ENCODE results near the gene WDR20.

Gene WDR20

DNA sequence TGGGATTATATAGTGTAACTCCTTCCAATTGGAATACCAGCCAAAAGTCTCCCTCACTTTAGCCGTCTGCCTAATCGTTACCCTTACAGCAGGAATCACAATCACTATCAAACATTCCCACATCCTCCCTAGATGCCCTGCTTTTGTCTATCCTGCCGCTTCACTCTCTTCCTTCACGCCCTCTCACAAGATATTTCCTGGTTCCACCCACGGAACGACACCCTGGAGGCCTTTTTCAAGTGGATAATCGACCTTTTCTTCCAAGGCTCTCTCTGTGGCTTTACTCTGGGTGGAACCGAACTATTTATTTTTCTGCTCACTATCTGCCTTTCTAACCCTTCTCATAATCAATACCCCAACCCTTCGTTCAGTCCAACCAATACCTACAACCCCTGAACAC is 106.4 kb downstream of the WDR20 start:
- DNase-seq, result no peak

DNA sequence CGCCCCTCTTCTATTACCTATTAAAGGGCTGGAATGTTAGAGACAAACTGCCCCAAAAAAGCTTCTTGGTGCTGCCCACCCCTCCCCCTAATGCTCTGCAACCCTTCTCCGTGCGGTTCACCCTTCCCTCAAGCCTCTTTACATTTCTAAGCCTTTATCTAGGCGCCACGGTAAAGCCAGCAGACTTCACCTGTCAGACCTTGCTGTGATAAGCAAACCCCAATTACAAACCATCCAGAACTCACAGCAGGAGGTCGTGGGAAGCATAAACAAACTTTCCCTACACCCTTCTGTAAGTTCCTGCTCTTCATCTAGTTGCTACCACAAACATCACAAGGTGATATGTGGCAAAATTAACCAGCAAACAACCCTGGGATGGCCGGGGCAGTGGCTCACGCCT is 108.4 kb downstream of the WDR20 start:
- no peak for DNase-seq

DNA sequence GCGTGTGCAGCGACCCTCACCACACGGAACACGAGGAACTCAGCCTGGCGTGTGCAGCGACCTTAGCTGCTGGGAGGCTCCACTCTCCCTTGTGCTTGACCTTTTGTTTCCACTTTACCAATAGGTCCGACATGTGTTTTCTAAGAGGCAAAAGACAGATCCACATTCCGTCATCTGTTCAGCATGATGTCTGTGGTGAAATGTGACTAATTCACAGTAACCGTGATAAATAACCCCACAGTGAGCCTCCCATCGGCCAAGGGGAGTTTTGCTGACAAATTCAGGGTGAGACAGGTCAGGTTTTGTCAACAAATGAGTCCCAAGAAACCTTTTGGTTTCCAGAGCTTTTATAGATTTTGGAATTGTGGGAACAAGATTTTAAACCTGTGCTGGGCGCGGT is 109.3 kb downstream of the WDR20 start:
- no peak for DNase-seq

DNA sequence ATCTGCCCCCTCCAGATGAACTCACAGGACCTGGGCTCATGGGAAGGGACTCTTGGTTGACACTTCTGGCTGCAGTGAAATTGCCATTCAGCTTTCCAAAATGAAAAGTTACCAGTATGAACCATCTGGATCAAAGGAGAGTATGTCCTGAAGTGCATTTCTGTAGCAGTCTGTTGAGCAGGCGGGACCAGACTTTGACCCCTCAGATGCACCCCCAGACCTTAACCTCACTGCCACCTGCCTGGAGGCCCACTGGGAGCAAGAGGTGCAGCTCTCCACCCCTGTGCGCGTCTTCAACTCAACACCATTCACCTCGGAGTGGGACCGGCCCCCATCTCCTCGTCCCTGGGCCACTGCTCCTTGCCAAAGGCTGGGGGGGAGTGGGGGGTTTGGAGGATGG is 110.3 kb downstream of the WDR20 start:
- no peak for DNase-seq

DNA sequence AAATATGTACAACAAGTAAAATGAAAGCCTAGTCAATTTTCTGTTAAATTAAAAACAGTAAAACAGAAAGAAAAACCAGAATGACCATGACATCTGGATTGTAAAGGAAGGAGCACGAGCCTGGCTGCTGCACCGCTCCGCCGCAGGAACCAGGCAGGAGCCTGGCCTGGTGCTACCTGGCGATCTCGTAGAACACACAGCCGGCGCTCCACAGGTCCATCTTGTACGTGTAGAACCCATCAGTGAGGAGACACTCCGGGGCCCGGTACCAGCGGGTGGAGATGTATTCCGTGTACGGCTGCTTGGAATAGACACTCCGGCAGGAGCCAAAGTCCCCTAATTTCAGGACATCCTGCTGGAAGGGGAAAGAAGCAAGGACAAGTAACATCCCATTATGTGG is 110.9 kb downstream of the WDR20 start:
- DNase-seq, result no peak

DNA sequence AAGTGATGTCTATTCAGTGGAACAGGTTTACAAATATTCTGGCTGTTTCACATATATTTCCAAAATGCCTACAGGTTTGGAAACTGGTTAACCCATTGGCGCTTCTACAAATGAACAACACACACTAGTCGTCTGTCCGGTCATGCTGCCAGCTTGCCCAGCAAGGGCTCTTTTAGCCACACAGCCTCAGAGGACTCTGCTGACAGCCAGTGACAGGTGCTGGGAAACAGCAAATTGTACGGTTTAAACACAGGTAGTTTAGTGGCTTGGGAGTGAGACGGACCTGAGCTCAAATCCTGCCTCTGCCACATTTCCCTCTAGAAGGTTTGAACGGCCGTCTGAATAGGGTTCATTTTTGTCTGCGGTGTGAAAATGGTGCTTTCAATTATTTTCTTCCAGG is 111.5 kb downstream of the WDR20 start:
- DNase-seq, result no peak

DNA sequence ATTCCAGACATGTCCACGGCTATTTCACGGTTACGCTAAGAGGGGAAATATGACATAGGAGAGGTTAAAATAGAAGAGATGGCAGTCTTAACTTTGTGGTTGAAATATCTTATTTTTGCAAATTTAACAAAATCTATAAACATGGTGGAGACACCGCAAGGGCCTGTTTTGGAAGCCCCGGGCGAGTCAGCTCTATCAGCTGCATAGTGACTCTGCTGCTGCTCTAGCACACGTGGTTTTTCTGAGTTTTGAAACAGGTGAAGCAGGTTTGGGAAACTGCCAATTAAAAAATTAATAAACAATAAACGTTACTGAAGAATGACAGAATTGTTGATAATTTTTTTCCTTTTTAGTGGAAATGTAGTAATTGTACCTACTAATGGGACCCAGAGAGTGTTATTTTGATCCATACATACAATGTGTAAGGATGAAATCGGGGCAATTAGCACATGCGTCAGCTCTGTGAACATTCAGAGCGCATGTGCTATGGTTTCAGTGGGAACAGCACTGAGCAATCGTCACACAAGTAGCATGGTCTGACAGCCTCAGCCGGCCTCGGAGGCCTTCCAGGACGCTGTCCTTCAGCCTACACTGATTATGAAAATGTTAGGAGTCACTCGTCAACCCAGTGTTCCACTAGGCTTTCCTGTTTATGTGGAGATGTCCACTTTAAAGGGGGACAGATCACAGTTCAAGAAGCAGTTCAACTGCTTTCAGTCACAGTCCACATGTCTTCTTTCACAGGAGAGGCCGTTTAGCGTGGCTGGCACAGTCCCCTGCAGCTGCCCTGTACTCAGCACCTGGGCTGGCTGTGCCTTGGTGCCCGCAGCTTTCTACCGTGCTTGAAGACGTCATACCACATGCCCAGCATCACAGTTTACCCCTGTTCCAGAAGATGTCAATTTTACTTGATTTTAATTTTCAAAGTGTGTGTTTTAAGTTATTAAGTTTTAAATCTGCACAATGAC is 113.4 kb downstream of the WDR20 start:
- DNase-seq, result no peak

GRCh38 chr14:102255401-102256190 is 115.9 kb downstream of the WDR20 start:
- no peak for DNase-seq

- no peak for DNase-seq
Observed at GRCh38 chr14:102256716-102257115, 117.0 kb downstream of the WDR20 start.

GRCh38 chr14:102258136-102258535 is 118.4 kb downstream of the WDR20 start:
- no peak for DNase-seq

All from activated T-cell treated with anti-CD3 and anti-CD28 coated beads, Interleukin-2, amount 50 U/mL, for 1 hour (primary cell).